Keratinocyte (primary cell): ENCODE results near the gene SNTB2.

Source experiments
- EZH2 ChIP-seq: IDR thresholded peaks from one replicate; pipeline ENCODE4 v1.6.1; 2012; ENCODE audit warnings: inconsistent platforms, mild to moderate bottlenecking, low read length, moderate library complexity
- TF ChIP-seq, protein P1 (sequence below), 3 experiments: IDR thresholded peaks in 1 of 3; conservative IDR thresholded peaks in 1 of 3; optimal IDR thresholded peaks in 1 of 3; 2 replicates in 2 of 3; 3 replicates in 1 of 3; pipeline versions ENCODE3 to v1.5.1; 2011; ENCODE audit warnings: low read length in 3 of 3, mild to moderate bottlenecking in 3 of 3, moderate library complexity in 2 of 3, control low read depth in 1 of 3, inconsistent platforms in 1 of 3; ENCODE audit not compliant: insufficient read depth in 2 of 3; ENCODE audit errors: extremely low read depth in 1 of 3

DNA sequence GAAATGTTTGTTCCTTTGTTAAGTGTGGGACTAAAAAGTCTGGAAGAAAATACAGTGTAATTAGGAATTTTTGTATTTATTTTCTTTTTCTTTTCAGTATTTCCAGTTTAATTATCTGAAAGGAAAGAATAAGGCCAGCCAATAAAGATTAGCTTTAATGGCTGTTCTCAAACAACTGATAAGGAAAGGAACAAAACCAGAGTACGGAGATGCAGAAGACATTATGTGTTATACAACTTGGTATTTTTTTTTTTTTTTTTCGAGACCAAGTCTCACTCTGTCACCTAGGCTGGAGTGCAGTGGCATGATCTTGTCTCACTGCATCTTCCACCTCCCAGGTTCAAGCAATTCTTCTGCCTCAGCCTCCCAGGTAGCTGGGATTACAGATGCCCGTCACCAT, 47.5 kb downstream of the SNTB2 start:
- TF ChIP-seq, protein P1, sequence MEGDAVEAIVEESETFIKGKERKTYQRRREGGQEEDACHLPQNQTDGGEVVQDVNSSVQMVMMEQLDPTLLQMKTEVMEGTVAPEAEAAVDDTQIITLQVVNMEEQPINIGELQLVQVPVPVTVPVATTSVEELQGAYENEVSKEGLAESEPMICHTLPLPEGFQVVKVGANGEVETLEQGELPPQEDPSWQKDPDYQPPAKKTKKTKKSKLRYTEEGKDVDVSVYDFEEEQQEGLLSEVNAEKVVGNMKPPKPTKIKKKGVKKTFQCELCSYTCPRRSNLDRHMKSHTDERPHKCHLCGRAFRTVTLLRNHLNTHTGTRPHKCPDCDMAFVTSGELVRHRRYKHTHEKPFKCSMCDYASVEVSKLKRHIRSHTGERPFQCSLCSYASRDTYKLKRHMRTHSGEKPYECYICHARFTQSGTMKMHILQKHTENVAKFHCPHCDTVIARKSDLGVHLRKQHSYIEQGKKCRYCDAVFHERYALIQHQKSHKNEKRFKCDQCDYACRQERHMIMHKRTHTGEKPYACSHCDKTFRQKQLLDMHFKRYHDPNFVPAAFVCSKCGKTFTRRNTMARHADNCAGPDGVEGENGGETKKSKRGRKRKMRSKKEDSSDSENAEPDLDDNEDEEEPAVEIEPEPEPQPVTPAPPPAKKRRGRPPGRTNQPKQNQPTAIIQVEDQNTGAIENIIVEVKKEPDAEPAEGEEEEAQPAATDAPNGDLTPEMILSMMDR (optimal IDR thresholded peaks at IDR 0.05 in 1 of 3, IDR thresholded peaks at IDR 0.05 in 1 of 3, conservative IDR thresholded peaks at IDR 0.05 in 1 of 3; ENCODE audit: extremely low read depth in 1 of 3, insufficient read depth in 2 of 3, low read length in 3 of 3), result no peak
- no peak for TF ChIP-seq EZH2
